Measurements from ENCODE around the gene ANK3.

DNA sequence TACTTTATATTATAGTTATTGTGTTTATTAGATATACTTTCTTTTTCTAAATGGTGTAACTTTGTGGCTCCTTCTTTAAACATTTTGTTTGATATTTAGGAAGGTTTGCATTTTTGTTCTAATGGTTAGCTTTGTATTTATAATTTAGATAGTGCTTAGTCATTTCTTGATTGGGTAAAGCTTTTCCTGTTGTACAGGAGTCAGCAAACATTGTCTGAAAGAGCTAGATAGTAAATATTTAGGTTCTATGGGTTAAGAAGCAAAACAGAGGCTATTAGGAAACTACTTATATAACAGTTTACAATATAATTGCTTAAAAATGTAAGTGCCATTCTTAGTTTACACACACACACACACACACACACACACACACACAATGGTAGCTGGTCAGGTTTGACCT is 412.8 kb downstream of the ANK3 start:
- TF ChIP-seq POLR2AphosphoS5 (IDR thresholded peaks at IDR 0.05) (no peak), POLR2A (IDR thresholded peaks at IDR 0.05) (no peak), EP300 (IDR thresholded peaks at IDR 0.05) (no peak)
- TF ChIP-seq, protein P1, sequence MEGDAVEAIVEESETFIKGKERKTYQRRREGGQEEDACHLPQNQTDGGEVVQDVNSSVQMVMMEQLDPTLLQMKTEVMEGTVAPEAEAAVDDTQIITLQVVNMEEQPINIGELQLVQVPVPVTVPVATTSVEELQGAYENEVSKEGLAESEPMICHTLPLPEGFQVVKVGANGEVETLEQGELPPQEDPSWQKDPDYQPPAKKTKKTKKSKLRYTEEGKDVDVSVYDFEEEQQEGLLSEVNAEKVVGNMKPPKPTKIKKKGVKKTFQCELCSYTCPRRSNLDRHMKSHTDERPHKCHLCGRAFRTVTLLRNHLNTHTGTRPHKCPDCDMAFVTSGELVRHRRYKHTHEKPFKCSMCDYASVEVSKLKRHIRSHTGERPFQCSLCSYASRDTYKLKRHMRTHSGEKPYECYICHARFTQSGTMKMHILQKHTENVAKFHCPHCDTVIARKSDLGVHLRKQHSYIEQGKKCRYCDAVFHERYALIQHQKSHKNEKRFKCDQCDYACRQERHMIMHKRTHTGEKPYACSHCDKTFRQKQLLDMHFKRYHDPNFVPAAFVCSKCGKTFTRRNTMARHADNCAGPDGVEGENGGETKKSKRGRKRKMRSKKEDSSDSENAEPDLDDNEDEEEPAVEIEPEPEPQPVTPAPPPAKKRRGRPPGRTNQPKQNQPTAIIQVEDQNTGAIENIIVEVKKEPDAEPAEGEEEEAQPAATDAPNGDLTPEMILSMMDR (IDR thresholded peaks at IDR 0.05), result no peak
